ENCODE measurements around the gene DUS4L.

- TF ChIP-seq CTCF (conservative IDR thresholded peaks at IDR 0.05; ENCODE audit: low read depth, low read length) (no peak), EZH2 (IDR thresholded peaks at IDR 0.05; ENCODE audit: low read length, unreplicated experiment) (no peak)
These were observed 18.8 kb upstream of the DUS4L start for GRCh38 chr7:107544848-107545591.
